ENCODE measurements around the gene EPHB1. TPM values are rescaled to one million over a fixed set of nuclear protein-coding genes. Genes with fewer than 3 reads are reported as not detected.

The EPHB1 gene
- total and polyA plus RNA-seq, 2 of the 13 experiments (the other 11 are each of a cell fraction or from before 2014, with no cell fraction given): 0.07 to 0.21 TPM

DNA sequence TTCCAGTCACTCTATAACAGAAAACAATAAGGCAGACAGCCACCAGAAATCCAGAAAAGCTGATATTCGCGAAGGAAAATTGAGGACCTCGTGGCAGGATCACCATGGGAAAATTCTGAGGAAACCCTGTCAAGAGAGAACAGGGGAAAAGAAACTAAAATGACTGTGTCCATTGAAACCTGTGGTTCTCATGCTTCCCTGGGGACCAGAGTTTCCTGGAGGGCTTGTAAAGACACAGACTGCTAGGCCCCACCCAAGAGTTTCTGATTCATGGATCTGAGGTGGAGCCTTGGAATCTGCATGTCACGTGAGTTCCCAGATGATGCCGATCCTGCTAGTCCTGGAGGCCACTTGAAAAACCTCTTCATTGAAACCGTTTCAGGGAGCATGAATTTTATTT, 420.5 kb downstream of the EPHB1 start (continued):
- TF ChIP-seq, protein P1, sequence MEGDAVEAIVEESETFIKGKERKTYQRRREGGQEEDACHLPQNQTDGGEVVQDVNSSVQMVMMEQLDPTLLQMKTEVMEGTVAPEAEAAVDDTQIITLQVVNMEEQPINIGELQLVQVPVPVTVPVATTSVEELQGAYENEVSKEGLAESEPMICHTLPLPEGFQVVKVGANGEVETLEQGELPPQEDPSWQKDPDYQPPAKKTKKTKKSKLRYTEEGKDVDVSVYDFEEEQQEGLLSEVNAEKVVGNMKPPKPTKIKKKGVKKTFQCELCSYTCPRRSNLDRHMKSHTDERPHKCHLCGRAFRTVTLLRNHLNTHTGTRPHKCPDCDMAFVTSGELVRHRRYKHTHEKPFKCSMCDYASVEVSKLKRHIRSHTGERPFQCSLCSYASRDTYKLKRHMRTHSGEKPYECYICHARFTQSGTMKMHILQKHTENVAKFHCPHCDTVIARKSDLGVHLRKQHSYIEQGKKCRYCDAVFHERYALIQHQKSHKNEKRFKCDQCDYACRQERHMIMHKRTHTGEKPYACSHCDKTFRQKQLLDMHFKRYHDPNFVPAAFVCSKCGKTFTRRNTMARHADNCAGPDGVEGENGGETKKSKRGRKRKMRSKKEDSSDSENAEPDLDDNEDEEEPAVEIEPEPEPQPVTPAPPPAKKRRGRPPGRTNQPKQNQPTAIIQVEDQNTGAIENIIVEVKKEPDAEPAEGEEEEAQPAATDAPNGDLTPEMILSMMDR (CRISPR knock-in tag; IDR thresholded peaks at IDR 0.05): no peak
- TF ChIP-seq RARA (CRISPR knock-in tag; IDR thresholded peaks at IDR 0.05) (no peak), SMAD9 (CRISPR knock-in tag; IDR thresholded peaks at IDR 0.05) (no peak), ZNF501 (CRISPR knock-in tag; IDR thresholded peaks at IDR 0.05) (no peak), NFE2 (CRISPR knock-in tag; IDR thresholded peaks at IDR 0.05) (no peak)
- TF ChIP-seq, protein P2, sequence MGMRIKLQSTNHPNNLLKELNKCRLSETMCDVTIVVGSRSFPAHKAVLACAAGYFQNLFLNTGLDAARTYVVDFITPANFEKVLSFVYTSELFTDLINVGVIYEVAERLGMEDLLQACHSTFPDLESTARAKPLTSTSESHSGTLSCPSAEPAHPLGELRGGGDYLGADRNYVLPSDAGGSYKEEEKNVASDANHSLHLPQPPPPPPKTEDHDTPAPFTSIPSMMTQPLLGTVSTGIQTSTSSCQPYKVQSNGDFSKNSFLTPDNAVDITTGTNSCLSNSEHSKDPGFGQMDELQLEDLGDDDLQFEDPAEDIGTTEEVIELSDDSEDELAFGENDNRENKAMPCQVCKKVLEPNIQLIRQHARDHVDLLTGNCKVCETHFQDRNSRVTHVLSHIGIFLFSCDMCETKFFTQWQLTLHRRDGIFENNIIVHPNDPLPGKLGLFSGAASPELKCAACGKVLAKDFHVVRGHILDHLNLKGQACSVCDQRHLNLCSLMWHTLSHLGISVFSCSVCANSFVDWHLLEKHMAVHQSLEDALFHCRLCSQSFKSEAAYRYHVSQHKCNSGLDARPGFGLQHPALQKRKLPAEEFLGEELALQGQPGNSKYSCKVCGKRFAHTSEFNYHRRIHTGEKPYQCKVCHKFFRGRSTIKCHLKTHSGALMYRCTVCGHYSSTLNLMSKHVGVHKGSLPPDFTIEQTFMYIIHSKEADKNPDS (CRISPR knock-in tag; IDR thresholded peaks at IDR 0.05): no peak

DNA sequence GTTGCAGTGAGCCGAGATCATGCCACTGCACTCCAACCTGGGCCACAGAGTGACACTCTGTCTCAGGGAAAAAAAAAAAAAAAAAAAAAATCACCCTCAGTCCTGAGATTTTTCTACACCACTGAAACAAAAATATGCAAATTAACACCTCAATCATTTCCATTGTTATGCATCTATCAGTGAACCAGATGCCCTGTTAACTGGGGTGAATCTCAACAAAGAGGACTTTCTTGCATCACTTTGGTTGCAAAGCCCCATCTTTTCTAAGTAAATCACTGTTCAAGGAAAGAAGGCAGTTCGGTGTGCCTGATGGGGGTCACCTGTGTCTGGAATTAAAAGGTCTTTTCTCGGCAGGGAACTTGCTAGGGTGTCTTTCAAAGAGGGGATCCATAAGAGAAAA, 421.6 kb downstream of the EPHB1 start:
- Histone ChIP-seq H3K4me2 (ENCODE audit: low read depth, low read length) (no peak overlapping the region), H2AFZ (ENCODE audit: low read length) (no peak overlapping the region)
- CTCF ChIA-PET (ENCODE audit: low intra/inter-chr PET ratio, low total read pairs): no interaction called here
- TF ChIP-seq, protein P3, sequence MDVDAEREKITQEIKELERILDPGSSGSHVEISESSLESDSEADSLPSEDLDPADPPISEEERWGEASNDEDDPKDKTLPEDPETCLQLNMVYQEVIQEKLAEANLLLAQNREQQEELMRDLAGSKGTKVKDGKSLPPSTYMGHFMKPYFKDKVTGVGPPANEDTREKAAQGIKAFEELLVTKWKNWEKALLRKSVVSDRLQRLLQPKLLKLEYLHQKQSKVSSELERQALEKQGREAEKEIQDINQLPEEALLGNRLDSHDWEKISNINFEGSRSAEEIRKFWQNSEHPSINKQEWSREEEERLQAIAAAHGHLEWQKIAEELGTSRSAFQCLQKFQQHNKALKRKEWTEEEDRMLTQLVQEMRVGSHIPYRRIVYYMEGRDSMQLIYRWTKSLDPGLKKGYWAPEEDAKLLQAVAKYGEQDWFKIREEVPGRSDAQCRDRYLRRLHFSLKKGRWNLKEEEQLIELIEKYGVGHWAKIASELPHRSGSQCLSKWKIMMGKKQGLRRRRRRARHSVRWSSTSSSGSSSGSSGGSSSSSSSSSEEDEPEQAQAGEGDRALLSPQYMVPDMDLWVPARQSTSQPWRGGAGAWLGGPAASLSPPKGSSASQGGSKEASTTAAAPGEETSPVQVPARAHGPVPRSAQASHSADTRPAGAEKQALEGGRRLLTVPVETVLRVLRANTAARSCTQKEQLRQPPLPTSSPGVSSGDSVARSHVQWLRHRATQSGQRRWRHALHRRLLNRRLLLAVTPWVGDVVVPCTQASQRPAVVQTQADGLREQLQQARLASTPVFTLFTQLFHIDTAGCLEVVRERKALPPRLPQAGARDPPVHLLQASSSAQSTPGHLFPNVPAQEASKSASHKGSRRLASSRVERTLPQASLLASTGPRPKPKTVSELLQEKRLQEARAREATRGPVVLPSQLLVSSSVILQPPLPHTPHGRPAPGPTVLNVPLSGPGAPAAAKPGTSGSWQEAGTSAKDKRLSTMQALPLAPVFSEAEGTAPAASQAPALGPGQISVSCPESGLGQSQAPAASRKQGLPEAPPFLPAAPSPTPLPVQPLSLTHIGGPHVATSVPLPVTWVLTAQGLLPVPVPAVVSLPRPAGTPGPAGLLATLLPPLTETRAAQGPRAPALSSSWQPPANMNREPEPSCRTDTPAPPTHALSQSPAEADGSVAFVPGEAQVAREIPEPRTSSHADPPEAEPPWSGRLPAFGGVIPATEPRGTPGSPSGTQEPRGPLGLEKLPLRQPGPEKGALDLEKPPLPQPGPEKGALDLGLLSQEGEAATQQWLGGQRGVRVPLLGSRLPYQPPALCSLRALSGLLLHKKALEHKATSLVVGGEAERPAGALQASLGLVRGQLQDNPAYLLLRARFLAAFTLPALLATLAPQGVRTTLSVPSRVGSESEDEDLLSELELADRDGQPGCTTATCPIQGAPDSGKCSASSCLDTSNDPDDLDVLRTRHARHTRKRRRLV (CRISPR knock-in tag; IDR thresholded peaks at IDR 0.05): no peak
- TF ChIP-seq ZNF263 (CRISPR knock-in tag; IDR thresholded peaks at IDR 0.05) (no peak), SIN3A (IDR thresholded peaks at IDR 0.05; ENCODE audit: borderline replicate concordance, low read depth, low read length) (no peak), PHB2 (IDR thresholded peaks at IDR 0.05; ENCODE audit: partially characterized antibody) (no peak), KDM4B (CRISPR knock-in tag; IDR thresholded peaks at IDR 0.05) (no peak), SALL2 (CRISPR knock-in tag; IDR thresholded peaks at IDR 0.05) (no peak), ZNF431 (CRISPR knock-in tag; IDR thresholded peaks at IDR 0.05; ENCODE audit: borderline replicate concordance, low read depth) (no peak)
- TF ChIP-seq, protein P4, sequence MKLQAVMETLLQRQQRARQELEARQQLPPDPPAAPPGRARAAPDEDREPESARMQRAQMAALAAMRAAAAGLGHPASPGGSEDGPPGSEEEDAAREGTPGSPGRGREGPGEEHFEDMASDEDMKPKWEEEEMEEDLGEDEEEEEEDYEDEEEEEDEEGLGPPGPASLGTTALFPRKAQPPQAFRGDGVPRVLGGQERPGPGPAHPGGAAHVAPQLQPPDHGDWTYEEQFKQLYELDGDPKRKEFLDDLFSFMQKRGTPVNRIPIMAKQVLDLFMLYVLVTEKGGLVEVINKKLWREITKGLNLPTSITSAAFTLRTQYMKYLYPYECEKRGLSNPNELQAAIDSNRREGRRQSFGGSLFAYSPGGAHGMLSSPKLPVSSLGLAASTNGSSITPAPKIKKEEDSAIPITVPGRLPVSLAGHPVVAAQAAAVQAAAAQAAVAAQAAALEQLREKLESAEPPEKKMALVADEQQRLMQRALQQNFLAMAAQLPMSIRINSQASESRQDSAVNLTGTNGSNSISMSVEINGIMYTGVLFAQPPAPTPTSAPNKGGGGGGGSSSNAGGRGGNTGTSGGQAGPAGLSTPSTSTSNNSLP (IDR thresholded peaks at IDR 0.05; ENCODE audit: low read depth, low read length): no peak

More for the DNA sequence above, 421.6 kb downstream of the EPHB1 start:
- Histone ChIP-seq H3K27me3 (ENCODE audit: control insufficient read depth in 1 of 2, insufficient read depth in 2 of 2, low read length in 2 of 2) (no peaks in the 10 kb centered on the region; a peak in 1 of 5 replicates), H3K79me2 (ENCODE audit: insufficient read depth, low read length) (no peaks in the 10 kb centered on the region), H3K9ac (ENCODE audit: insufficient read depth, low read depth, low read length) (no peak overlapping the region), H4K20me1 (ENCODE audit: insufficient read depth, low read length) (no peaks in the 10 kb centered on the region), H3K36me3 (replicated peaks in 1 of 2; ENCODE audit: control insufficient read depth in 1 of 2, insufficient read depth in 2 of 2, low read length in 2 of 2) (no peaks in the 10 kb centered on the region), H3K4me3 (replicated peaks in 1 of 3; ENCODE audit: insufficient read depth in 1 of 3, low read depth in 2 of 3, low read length in 3 of 3) (no peak overlapping the region), H3K4me1 (ENCODE audit: insufficient read depth, low read length) (no peaks in the 10 kb centered on the region), H3K27ac (ENCODE audit: extremely low read length, insufficient read depth, low read length) (no peak overlapping the region), H3K9me3 (ENCODE audit: low read length) (no peaks in the 10 kb centered on the region)
- POLR2A ChIA-PET: no interaction called here
- intact Hi-C loops (cut with micrococcal nuclease; ENCODE audit: unreplicated experiment) (no loop called here), in situ Hi-C loops (cut with HindIII; ENCODE audit: extremely low pct_ligation_motif_present, low pct_unique_long_range_greater_than_20kb) (no loop called here)
- no peak for ATAC-seq
- DNase-seq (ENCODE audit: low spot score): no peak
- BruUV-seq (replicated peaks): no TSS peak
- FAIRE-seq: no peak
- 1% methylated on average over 3 of the region's 3 CpGs for WGBS (ENCODE audit: low lambda C conversion rate)
